Measurements from ENCODE around the gene PTPN12.
A peak's percentile ranks its signal among the peaks of the same experiment; 100 is the strongest.

GRCh38 chr7:77651575-77652162, 114.6 kb downstream of the PTPN12 start:
- TF ChIP-seq EZH2 (IDR thresholded peaks at IDR 0.05; ENCODE audit: borderline replicate concordance, insufficient read depth, low read length, poor library complexity, severe bottlenecking) (no peak), CTCF (IDR thresholded peaks at IDR 0.05; ENCODE audit: poor library complexity, severe bottlenecking) (peak; percentile 76), EP300 (conservative IDR thresholded peaks at IDR 0.05; ENCODE audit: poor library complexity, severe bottlenecking) (no peak), POLR2AphosphoS5 (IDR thresholded peaks at IDR 0.05) (no peak), RAD21 (conservative IDR thresholded peaks at IDR 0.05) (peak; percentile 69)

Measured in neural cell (in vitro differentiated cells).